HepG2 (cell line): Measurements from ENCODE around the gene TEAD1. TPM values are rescaled to one million over a fixed set of nuclear protein-coding genes. Genes with fewer than 3 reads are reported as not detected.

ENCODE experiments used
- ARNT2 ChIP-seq: sonication (generic); formaldehyde crosslinking; IDR thresholded peaks from 2 replicates; pipeline ENCODE4 v1.8.0; 2022; ENCODE audit warnings: mild to moderate bottlenecking, low read depth, missing genetic modification reagents, moderate library complexity
- CEBPG ChIP-seq: IDR thresholded peaks from 2 replicates; pipeline ENCODE4 v1.6.1; 2016
- CHD2 ChIP-seq: IDR thresholded peaks from 2 replicates; pipeline ENCODE4 v1.6.1; 2011; ENCODE audit warnings: low read depth, low read length, improper control_type of control experiment
- MAFG ChIP-seq: sonication (generic); formaldehyde crosslinking; IDR thresholded peaks from 2 replicates; pipeline ENCODE4 v1.5.1; 2020; ENCODE audit warnings: mild to moderate bottlenecking, missing genetic modification reagents
- MED1 ChIP-seq: sonication (generic); formaldehyde crosslinking; IDR thresholded peaks from 2 replicates; pipeline ENCODE4 v1.4.0; 2020; ENCODE audit warnings: missing genetic modification reagents
- NFE2L2 ChIP-seq: fragments of 150-350 bp; IDR thresholded peaks from 2 replicates; pipeline ENCODE4 v1.6.1; 2014; ENCODE audit warnings: low read length
- NFIB ChIP-seq: sonication (generic); formaldehyde crosslinking; IDR thresholded peaks from 2 replicates; pipeline ENCODE4 v1.9.0; 2021; ENCODE audit warnings: missing genetic modification reagents, mild to moderate bottlenecking, borderline replicate concordance
- NFYC ChIP-seq: IDR thresholded peaks from 2 replicates; pipeline ENCODE4 v1.6.1; 2016; ENCODE audit warnings: missing genetic modification reagents, missing compliant biosample characterization
- NR2F6 ChIP-seq, 2 experiments: IDR thresholded peaks; 2 replicates each; pipeline ENCODE4 v1.6.1; 2016; ENCODE audit warnings: antibody characterized with exemption in 1 of 2, mild to moderate bottlenecking in 1 of 2
- SALL2 ChIP-seq: sonication (generic); formaldehyde crosslinking; IDR thresholded peaks from 2 replicates; pipeline ENCODE4 v1.8.1; 2023; ENCODE audit warnings: mild to moderate bottlenecking, missing genetic modification reagents, inconsistent platforms
- SMARCC2 ChIP-seq: fragments of 450-650 bp; IDR thresholded peaks from 2 replicates; pipeline ENCODE4 v1.6.1; 2017; ENCODE audit warnings: antibody characterized with exemption, mild to moderate bottlenecking
- THAP11 ChIP-seq: IDR thresholded peaks from 2 replicates; pipeline ENCODE4 v1.6.1; 2016; ENCODE audit warnings: missing biosample characterization, missing genetic modification reagents
- ZBTB38 ChIP-seq: sonication (generic); formaldehyde crosslinking; IDR thresholded peaks from 2 replicates; pipeline ENCODE4 v1.5.1; 2020; ENCODE audit warnings: mild to moderate bottlenecking, missing genetic modification reagents
- ZNF264 ChIP-seq: sonication (generic); formaldehyde crosslinking; IDR thresholded peaks from 2 replicates; pipeline ENCODE4 v1.4.0; 2020; ENCODE audit warnings: missing genetic modification reagents
- ZNF276 ChIP-seq: sonication (generic); formaldehyde crosslinking; IDR thresholded peaks from 2 replicates; pipeline ENCODE4 v1.4.0; 2020; ENCODE audit warnings: mild to moderate bottlenecking, low read depth, missing genetic modification reagents
- ZNF296 ChIP-seq: sonication (generic); formaldehyde crosslinking; conservative IDR thresholded peaks from 2 replicates; pipeline ENCODE4 v1.5.0; 2020; ENCODE audit warnings: mild to moderate bottlenecking, missing genetic modification reagents
- ZNF354B ChIP-seq: sonication (generic); formaldehyde crosslinking; IDR thresholded peaks from 2 replicates; pipeline ENCODE4 v1.8.0; 2022; ENCODE audit warnings: mild to moderate bottlenecking, missing genetic modification reagents
- ZNF430 ChIP-seq: sonication (generic); formaldehyde crosslinking; IDR thresholded peaks from 2 replicates; pipeline ENCODE4 v1.9.0; 2021; ENCODE audit warnings: mild to moderate bottlenecking, missing genetic modification reagents
- ZNF703 ChIP-seq: sonication (generic); formaldehyde crosslinking; IDR thresholded peaks from 2 replicates; pipeline ENCODE4 v1.5.1; 2020; ENCODE audit warnings: missing genetic modification reagents, mild to moderate bottlenecking, moderate library complexity, borderline replicate concordance
- ZNF83 ChIP-seq: sonication (generic); formaldehyde crosslinking; IDR thresholded peaks from 2 replicates; pipeline ENCODE4 v1.4.0; 2020; ENCODE audit warnings: missing genetic modification reagents, mild to moderate bottlenecking, borderline replicate concordance
- polyA plus RNA-seq, 8 experiments: library from polyadenylated mRNA; depleted of rRNA in 3 of 8; stranded (reverse) in 7 of 8; unstranded in 1 of 8; fragments of >200 nt; fragmentation: Illumina TruSeq in 4 of 8; extraction: Trizol in 4 of 8; gene quantifications; 2 replicates each; pipeline versions ENCODE4 v1.2.1 to v1.2.3, GENCODE V29; 2011 to 2016; ENCODE audit warnings: low read depth in 4 of 8, missing spikeins in 1 of 8, mixed read lengths in 1 of 8; ENCODE audit not compliant: insufficient read depth in 1 of 8
- total RNA-seq, 5 experiments: library from RNA; depleted of rRNA; stranded (reverse); fragments of >200 nt; fragmentation: Illumina TruSeq; extraction: Trizol; gene quantifications; 2 replicates each; pipeline ENCODE4 v1.2.3, GENCODE V29; 2016; ENCODE audit warnings: low read depth in 1 of 5
- TF ChIP-seq, protein P1 (sequence below): fragments of 450-650 bp; IDR thresholded peaks from 2 replicates; pipeline ENCODE4 v1.6.1; 2017
- TF ChIP-seq, protein P2 (sequence below): sonication (generic); formaldehyde crosslinking; IDR thresholded peaks from 2 replicates; pipeline ENCODE4 v1.5.0; 2020; ENCODE audit warnings: mild to moderate bottlenecking, missing genetic modification reagents

TEAD1 gene
- total and polyA plus RNA-seq, 2 of the 13 experiments (the other 11 are each of a cell fraction or from before 2014, with no cell fraction given), result 20.1 to 30.5 TPM

GRCh38 chr11:12827929-12828812 is 153.9 kb downstream of the TEAD1 start (continued):
- no peak for TF ChIP-seq NFE2L2
- TF ChIP-seq ZNF354B (CRISPR knock-in tag), result no peak
- no peak for TF ChIP-seq CEBPG (CRISPR knock-in tag)
- TF ChIP-seq NFIB (CRISPR knock-in tag), result no peak
- TF ChIP-seq ZNF276 (CRISPR knock-in tag), result no peak
- TF ChIP-seq, protein P1, sequence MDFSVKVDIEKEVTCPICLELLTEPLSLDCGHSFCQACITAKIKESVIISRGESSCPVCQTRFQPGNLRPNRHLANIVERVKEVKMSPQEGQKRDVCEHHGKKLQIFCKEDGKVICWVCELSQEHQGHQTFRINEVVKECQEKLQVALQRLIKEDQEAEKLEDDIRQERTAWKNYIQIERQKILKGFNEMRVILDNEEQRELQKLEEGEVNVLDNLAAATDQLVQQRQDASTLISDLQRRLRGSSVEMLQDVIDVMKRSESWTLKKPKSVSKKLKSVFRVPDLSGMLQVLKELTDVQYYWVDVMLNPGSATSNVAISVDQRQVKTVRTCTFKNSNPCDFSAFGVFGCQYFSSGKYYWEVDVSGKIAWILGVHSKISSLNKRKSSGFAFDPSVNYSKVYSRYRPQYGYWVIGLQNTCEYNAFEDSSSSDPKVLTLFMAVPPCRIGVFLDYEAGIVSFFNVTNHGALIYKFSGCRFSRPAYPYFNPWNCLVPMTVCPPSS, result no peak
- TF ChIP-seq SMARCC2, result no peak
- TF ChIP-seq NFYC (CRISPR knock-in tag), result peak; percentile 62
- TF ChIP-seq, protein P2, sequence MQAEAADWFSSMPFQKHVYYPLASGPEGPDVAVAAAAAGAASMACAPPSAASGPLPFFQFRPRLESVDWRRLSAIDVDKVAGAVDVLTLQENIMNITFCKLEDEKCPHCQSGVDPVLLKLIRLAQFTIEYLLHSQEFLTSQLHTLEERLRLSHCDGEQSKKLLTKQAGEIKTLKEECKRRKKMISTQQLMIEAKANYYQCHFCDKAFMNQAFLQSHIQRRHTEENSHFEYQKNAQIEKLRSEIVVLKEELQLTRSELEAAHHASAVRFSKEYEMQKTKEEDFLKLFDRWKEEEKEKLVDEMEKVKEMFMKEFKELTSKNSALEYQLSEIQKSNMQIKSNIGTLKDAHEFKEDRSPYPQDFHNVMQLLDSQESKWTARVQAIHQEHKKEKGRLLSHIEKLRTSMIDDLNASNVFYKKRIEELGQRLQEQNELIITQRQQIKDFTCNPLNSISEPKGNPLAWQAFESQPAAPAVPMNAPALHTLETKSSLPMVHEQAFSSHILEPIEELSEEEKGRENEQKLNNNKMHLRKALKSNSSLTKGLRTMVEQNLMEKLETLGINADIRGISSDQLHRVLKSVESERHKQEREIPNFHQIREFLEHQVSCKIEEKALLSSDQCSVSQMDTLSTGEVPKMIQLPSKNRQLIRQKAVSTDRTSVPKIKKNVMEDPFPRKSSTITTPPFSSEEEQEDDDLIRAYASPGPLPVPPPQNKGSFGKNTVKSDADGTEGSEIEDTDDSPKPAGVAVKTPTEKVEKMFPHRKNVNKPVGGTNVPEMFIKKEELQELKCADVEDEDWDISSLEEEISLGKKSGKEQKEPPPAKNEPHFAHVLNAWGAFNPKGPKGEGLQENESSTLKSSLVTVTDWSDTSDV (CRISPR knock-in tag), result no peak
- TF ChIP-seq ZNF83 (CRISPR knock-in tag), result no peak
- TF ChIP-seq MAFG (CRISPR knock-in tag), result no peak
- 0 out of 2 replicates have a peak, but pooled peaks have one; percentile 22 for TF ChIP-seq SALL2
- TF ChIP-seq ZNF296 (CRISPR knock-in tag), result no peak
- peak; percentile 51 for TF ChIP-seq NR2F6 (IDR thresholded peaks at IDR 0.05)
- peak; percentile 15; the same call in 1 of the 2 replicates for TF ChIP-seq NR2F6 (CRISPR knock-in tag; IDR thresholded peaks at IDR 0.05)
- no peak for TF ChIP-seq ZNF703 (CRISPR knock-in tag)
- no peak for TF ChIP-seq ZNF430 (CRISPR knock-in tag)
- TF ChIP-seq CHD2, result no peak
- TF ChIP-seq ZBTB38 (CRISPR knock-in tag), result no peak
- peak; percentile 41; the same call in 1 of the 2 replicates for TF ChIP-seq MED1
- no peak for TF ChIP-seq ARNT2 (CRISPR knock-in tag)
- peak; percentile 43; the same call in 1 of the 2 replicates for TF ChIP-seq THAP11 (CRISPR knock-in tag)
- peak; percentile 71; the same call in 1 of the 2 replicates for TF ChIP-seq ZNF264 (CRISPR knock-in tag)
